HepG2 (cell line): ENCODE results near the gene RILP. TPM values are rescaled to one million over a fixed set of nuclear protein-coding genes. Genes with fewer than 3 reads are reported as not detected.
A peak's percentile ranks its signal among the peaks of the same experiment; 100 is the strongest.

Experiments
- DDIT3 ChIP-seq: sonication (generic); formaldehyde crosslinking; IDR thresholded peaks from 2 replicates; pipeline ENCODE4 v1.4.0; 2020; ENCODE audit warnings: mild to moderate bottlenecking, missing genetic modification reagents
- FIP1L1 ChIP-seq: fragments of 200-400 bp; formaldehyde crosslinking; IDR thresholded peaks from 2 replicates; pipeline ENCODE4 v1.6.1; 2018; ENCODE audit warnings: low read depth, mild to moderate bottlenecking, low read length, moderate library complexity, borderline replicate concordance; ENCODE audit not compliant: insufficient read depth
- FOSL2 ChIP-seq: sonication (generic); formaldehyde crosslinking; IDR thresholded peaks from 2 replicates; pipeline ENCODE4 v1.4.0; 2020; ENCODE audit warnings: missing genetic modification reagents
- HIC2 ChIP-seq: sonication (generic); formaldehyde crosslinking; IDR thresholded peaks from 2 replicates; pipeline ENCODE4 v1.9.0; 2022; ENCODE audit warnings: low read depth, missing genetic modification reagents
- HMGXB3 ChIP-seq: sonication (generic); formaldehyde crosslinking; IDR thresholded peaks from 2 replicates; pipeline ENCODE4 v1.4.0; 2020; ENCODE audit warnings: missing genetic modification reagents, borderline replicate concordance
- HOXA5 ChIP-seq: sonication (generic); formaldehyde crosslinking; IDR thresholded peaks from 2 replicates; pipeline ENCODE4 v1.4.0; 2020; ENCODE audit warnings: missing genetic modification reagents
- IKZF4 ChIP-seq: sonication (generic); formaldehyde crosslinking; IDR thresholded peaks from 2 replicates; pipeline ENCODE4 v1.5.1; 2020; ENCODE audit warnings: borderline replicate concordance, mild to moderate bottlenecking, low read depth, missing genetic modification reagents; ENCODE audit errors: not compliant biosample characterization
- KDM4B ChIP-seq: sonication (generic); formaldehyde crosslinking; IDR thresholded peaks from 2 replicates; pipeline ENCODE4 v1.4.0; 2020; ENCODE audit warnings: missing genetic modification reagents
- MEIS1 ChIP-seq: sonication (generic); formaldehyde crosslinking; IDR thresholded peaks from 2 replicates; pipeline ENCODE4 v1.9.0; 2021; ENCODE audit warnings: mild to moderate bottlenecking, missing genetic modification reagents, moderate library complexity, borderline replicate concordance
- MEIS2 ChIP-seq: sonication (generic); formaldehyde crosslinking; IDR thresholded peaks from 2 replicates; pipeline ENCODE4 v1.9.0; 2021; ENCODE audit warnings: mild to moderate bottlenecking, missing genetic modification reagents
- NFYC ChIP-seq: IDR thresholded peaks from 2 replicates; pipeline ENCODE4 v1.6.1; 2016; ENCODE audit warnings: missing genetic modification reagents, missing compliant biosample characterization
- NONO ChIP-seq, 2 experiments: fragments of 450-650 bp in 1 of 2; sonication (generic) in 1 of 2; formaldehyde crosslinking in 1 of 2; IDR thresholded peaks in 1 of 2; conservative IDR thresholded peaks in 1 of 2; 2 replicates each; pipeline versions ENCODE4 v1.6.1 to v1.8.0; 2017 to 2022; ENCODE audit warnings: mild to moderate bottlenecking in 1 of 2, missing genetic modification reagents in 1 of 2, moderate library complexity in 1 of 2
- PITX1 ChIP-seq: sonication (generic); formaldehyde crosslinking; IDR thresholded peaks from 2 replicates; pipeline ENCODE4 v1.5.1; 2020; ENCODE audit warnings: mild to moderate bottlenecking, missing genetic modification reagents
- PRMT3 ChIP-seq: sonication (generic); formaldehyde crosslinking; IDR thresholded peaks from 2 replicates; pipeline ENCODE4 v1.8.1; 2022; ENCODE audit warnings: low read depth, mild to moderate bottlenecking, moderate library complexity, missing genetic modification reagents, borderline replicate concordance
- TCF7L2 ChIP-seq: IDR thresholded peaks from 2 replicates; pipeline ENCODE4 v1.6.1; 2011; ENCODE audit warnings: mild to moderate bottlenecking, low read depth, low read length, moderate library complexity
- TOE1 ChIP-seq: sonication (generic); formaldehyde crosslinking; IDR thresholded peaks from 2 replicates; pipeline ENCODE4 v1.4.0; 2020; ENCODE audit warnings: mild to moderate bottlenecking, missing genetic modification reagents
- ZNF101 ChIP-seq: sonication (generic); formaldehyde crosslinking; IDR thresholded peaks from 2 replicates; pipeline ENCODE4 v1.4.0; 2020; ENCODE audit warnings: mild to moderate bottlenecking, low read depth, missing genetic modification reagents, borderline replicate concordance
- ZNF143 ChIP-seq: sonication (generic); formaldehyde crosslinking; IDR thresholded peaks from 2 replicates; pipeline ENCODE4 v1.4.0; 2020; ENCODE audit warnings: missing genetic modification reagents
- ZNF251 ChIP-seq: sonication (generic); formaldehyde crosslinking; IDR thresholded peaks from 2 replicates; pipeline ENCODE4 v1.9.0; 2021; ENCODE audit warnings: mild to moderate bottlenecking, missing genetic modification reagents
- ZNF280B ChIP-seq: sonication (generic); formaldehyde crosslinking; IDR thresholded peaks from 2 replicates; pipeline ENCODE4 v1.5.0; 2020; ENCODE audit warnings: missing genetic modification reagents, mild to moderate bottlenecking, borderline replicate concordance
- ZNF549 ChIP-seq: sonication (generic); formaldehyde crosslinking; IDR thresholded peaks from 2 replicates; pipeline ENCODE4 v1.5.0; 2020; ENCODE audit warnings: missing genetic modification reagents
- polyA plus RNA-seq, 8 experiments: library from polyadenylated mRNA; depleted of rRNA in 3 of 8; stranded (reverse) in 7 of 8; unstranded in 1 of 8; fragments of >200 nt; fragmentation: Illumina TruSeq in 4 of 8; extraction: Trizol in 4 of 8; gene quantifications; 2 replicates each; pipeline versions ENCODE4 v1.2.1 to v1.2.3, GENCODE V29; 2011 to 2016; ENCODE audit warnings: low read depth in 4 of 8, missing spikeins in 1 of 8, mixed read lengths in 1 of 8; ENCODE audit not compliant: insufficient read depth in 1 of 8
- total RNA-seq, 5 experiments: library from RNA; depleted of rRNA; stranded (reverse); fragments of >200 nt; fragmentation: Illumina TruSeq; extraction: Trizol; gene quantifications; 2 replicates each; pipeline ENCODE4 v1.2.3, GENCODE V29; 2016; ENCODE audit warnings: low read depth in 1 of 5

Gene RILP
- total and polyA plus RNA-seq, 2 of the 13 experiments (the other 11 are each of a cell fraction or from before 2014, with no cell fraction given), result 6.6 to 8.1 TPM

GRCh38 chr17:1627982-1628855, 21.4 kb downstream of the RILP start, which contains the start of gene SLC43A2 (continued):
- TF ChIP-seq HIC2 (CRISPR knock-in tag) (peak; percentile 46; the same call in 1 of the 2 replicates), NFYC (peak; percentile 83), MEIS1 (CRISPR knock-in tag) (0 out of 2 replicates have a peak, but pooled peaks have one; percentile 45), ZNF143 (CRISPR knock-in tag) (no peak), MEIS2 (CRISPR knock-in tag) (no peak), ZNF101 (no peak), NONO (IDR thresholded peaks at IDR 0.05) (no peak), NONO (CRISPR knock-in tag; conservative IDR thresholded peaks at IDR 0.05) (no peak; the same call in 1 of the 2 replicates), PRMT3 (no peak), TOE1 (no peak), FOSL2 (no peak), ZNF549 (CRISPR knock-in tag) (no peak), DDIT3 (CRISPR knock-in tag) (no peak), PITX1 (no peak), ZNF251 (CRISPR knock-in tag) (no peak), ZNF280B (CRISPR knock-in tag) (no peak; the same call in 1 of the 2 replicates), TCF7L2 (no peak), IKZF4 (peak; percentile 57), HOXA5 (CRISPR knock-in tag) (no peak), KDM4B (CRISPR knock-in tag) (no peak), FIP1L1 (no peak), HMGXB3 (no peak)
